MM.1S (cell line): ENCODE measurements around the gene GRK3.

Source experiments
- EZH2 ChIP-seq: fragments of 300-600 bp; sonication (generic); optimal IDR thresholded peaks from 2 replicates; pipeline ENCODE3; 2017; ENCODE audit warnings: low read depth, mild to moderate bottlenecking, antibody characterized with exemption, low read length, mixed read lengths
- EZH2phosphoT487 ChIP-seq: fragments of 300-600 bp; sonication (generic); IDR thresholded peaks from 2 replicates; pipeline ENCODE4 v1.6.1; 2018; ENCODE audit warnings: antibody characterized with exemption, low read length
- TF ChIP-seq, protein P1 (sequence below): fragments of 300-600 bp; sonication (generic); IDR thresholded peaks from 2 replicates; pipeline ENCODE4 v1.5.1; 2016; ENCODE audit warnings: antibody characterized with exemption, low read length, mixed read lengths

DNA sequence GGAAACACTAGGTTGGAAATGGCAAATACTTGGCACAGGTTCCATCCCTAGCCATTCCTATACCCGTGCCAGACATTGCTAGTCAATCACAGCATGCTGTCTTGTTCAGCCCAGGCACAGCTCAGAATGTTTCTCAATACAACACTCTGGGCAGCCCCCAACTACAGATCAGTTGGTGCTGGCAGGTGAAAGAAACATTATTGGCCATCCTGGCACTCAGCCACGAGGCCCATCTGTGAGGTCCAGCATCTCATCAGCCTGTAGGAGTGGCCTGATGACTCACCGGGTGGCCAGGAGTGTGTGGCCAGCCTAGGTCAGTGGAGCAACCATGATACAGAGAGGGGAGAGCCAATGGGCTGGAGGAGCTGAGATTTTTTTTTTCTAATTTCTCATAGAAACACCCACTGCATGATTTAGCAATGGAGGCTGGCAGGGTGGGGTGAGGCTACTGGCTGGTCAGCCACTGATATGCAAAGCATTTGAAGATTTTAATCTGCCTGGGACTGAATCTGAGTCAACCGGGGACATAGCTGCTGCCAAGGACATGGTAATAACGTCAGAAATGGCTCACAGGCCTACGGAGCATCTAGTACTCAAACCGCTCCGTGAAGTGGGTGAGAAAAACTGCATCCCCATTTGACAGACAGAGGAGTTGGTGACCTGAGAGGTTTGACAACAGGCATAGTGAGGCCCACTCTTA is 182.9 kb downstream of the GRK3 start:
- TF ChIP-seq, protein P1, sequence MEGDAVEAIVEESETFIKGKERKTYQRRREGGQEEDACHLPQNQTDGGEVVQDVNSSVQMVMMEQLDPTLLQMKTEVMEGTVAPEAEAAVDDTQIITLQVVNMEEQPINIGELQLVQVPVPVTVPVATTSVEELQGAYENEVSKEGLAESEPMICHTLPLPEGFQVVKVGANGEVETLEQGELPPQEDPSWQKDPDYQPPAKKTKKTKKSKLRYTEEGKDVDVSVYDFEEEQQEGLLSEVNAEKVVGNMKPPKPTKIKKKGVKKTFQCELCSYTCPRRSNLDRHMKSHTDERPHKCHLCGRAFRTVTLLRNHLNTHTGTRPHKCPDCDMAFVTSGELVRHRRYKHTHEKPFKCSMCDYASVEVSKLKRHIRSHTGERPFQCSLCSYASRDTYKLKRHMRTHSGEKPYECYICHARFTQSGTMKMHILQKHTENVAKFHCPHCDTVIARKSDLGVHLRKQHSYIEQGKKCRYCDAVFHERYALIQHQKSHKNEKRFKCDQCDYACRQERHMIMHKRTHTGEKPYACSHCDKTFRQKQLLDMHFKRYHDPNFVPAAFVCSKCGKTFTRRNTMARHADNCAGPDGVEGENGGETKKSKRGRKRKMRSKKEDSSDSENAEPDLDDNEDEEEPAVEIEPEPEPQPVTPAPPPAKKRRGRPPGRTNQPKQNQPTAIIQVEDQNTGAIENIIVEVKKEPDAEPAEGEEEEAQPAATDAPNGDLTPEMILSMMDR, result no peak
- TF ChIP-seq EZH2 (no peak), EZH2phosphoT487 (no peak)
